AG20443 (cell line): Measurements from ENCODE around the gene TMEM212.

Experiments
- DNase-seq: peaks from one replicate; pipeline ENCODE4 v3.0.0; 2012; ENCODE audit warnings: low spot score, mixed read lengths

The TMEM212 gene

GRCh38 chr3:171842864-171843518 is at the start of gene TMEM212:
TSS of gene TMEM212 (plus strand) at chr3:171843349. CDS start at chr3:171843384, 35 bp downstream.
- peak; percentile 31 for DNase-seq

GRCh38 chr3:171796625-171797264 is 46.4 kb upstream of the TMEM212 start:
- no peak for DNase-seq

- DNase-seq: no peak
These were observed 45.9 kb upstream of the TMEM212 start for GRCh38 chr3:171797265-171797679.

- DNase-seq: no peak
These were observed 45.3 kb upstream of the TMEM212 start for GRCh38 chr3:171797873-171798272.

GRCh38 chr3:171799501-171799900 is 43.6 kb upstream of the TMEM212 start:
- no peak for DNase-seq

GRCh38 chr3:171801738-171802589 is 41.2 kb upstream of the TMEM212 start:
- peak; percentile 55 for DNase-seq

- no peak for DNase-seq
These were observed 40.6 kb upstream of the TMEM212 start for GRCh38 chr3:171802590-171802956.

- DNase-seq: no peak
These were observed 40.1 kb upstream of the TMEM212 start for GRCh38 chr3:171803044-171803443.

GRCh38 chr3:171804618-171805389 is 38.3 kb upstream of the TMEM212 start:
- no peak for DNase-seq

- no peak for DNase-seq
These were observed 37.5 kb upstream of the TMEM212 start for GRCh38 chr3:171805687-171806086.

GRCh38 chr3:171806200-171807128 is 36.7 kb upstream of the TMEM212 start:
- DNase-seq: peak; percentile 27

GRCh38 chr3:171807129-171807675 is 35.9 kb upstream of the TMEM212 start:
- DNase-seq: no peak

- no peak for DNase-seq
These were observed 35.3 kb upstream of the TMEM212 start for GRCh38 chr3:171807806-171808205.

- DNase-seq: no peak
These were observed 33.6 kb upstream of the TMEM212 start for GRCh38 chr3:171809611-171809860.

GRCh38 chr3:171809861-171810628 is 33.1 kb upstream of the TMEM212 start, which contains the start of gene PLD1:
TSS of gene PLD1 (minus strand) at chr3:171810483. CDS start at chr3:171738051, 72,432 bp downstream.
- peak; percentile 90 for DNase-seq

- no peak for DNase-seq
These were observed 32.4 kb upstream of the TMEM212 start for GRCh38 chr3:171810629-171811294.

GRCh38 chr3:171811295-171811912 is 31.7 kb upstream of the TMEM212 start:
- peak; percentile 75 for DNase-seq

GRCh38 chr3:171811913-171812335 is 31.2 kb upstream of the TMEM212 start:
- DNase-seq: no peak

- no peak for DNase-seq
These were observed 30.3 kb upstream of the TMEM212 start for GRCh38 chr3:171812811-171813210.
